DMS53 treated with DMSO at 0.1 percent for 48 hours (cell line): ENCODE data around the gene SETD1A.

Experiments used
- DNase-seq: peaks from one replicate; lab custom pipeline; 2025; ENCODE audit not compliant: unreplicated experiment; lab: John Stamatoyannopoulos, UW

The SETD1A gene

GRCh38 chr16:30980959-30981358 lies 23.4 kb downstream of the SETD1A start:
- no peak for DNase-seq

GRCh38 chr16:30982548-30983288 lies 25.2 kb downstream of the SETD1A start:
- DNase-seq, result no peak

- no peak for DNase-seq
Observed at GRCh38 chr16:30983289-30983889, 25.8 kb downstream of the SETD1A start.

- no peak for DNase-seq
Observed at GRCh38 chr16:30983898-30984610, 26.5 kb downstream of the SETD1A start.

GRCh38 chr16:30984669-30985400 lies 27.3 kb downstream of the SETD1A start, which contains the start of gene HSD3B7:
TSS of gene HSD3B7 (plus strand) at chr16:30985207. CDS start at chr16:30985659, 452 bp downstream.
- DNase-seq, result peak; percentile 58

- peak; percentile 64 for DNase-seq
Observed at GRCh38 chr16:30985401-30986128, 28.0 kb downstream of the SETD1A start.

GRCh38 chr16:30986129-30986991 lies 28.8 kb downstream of the SETD1A start:
- DNase-seq, result no peak

GRCh38 chr16:30987581-30988190 lies 30.1 kb downstream of the SETD1A start:
- no peak for DNase-seq

- DNase-seq, result no peak
Observed at GRCh38 chr16:30989469-30990047, 32.0 kb downstream of the SETD1A start.

- DNase-seq, result no peak
Observed at GRCh38 chr16:30990105-30990504, 32.6 kb downstream of the SETD1A start.

GRCh38 chr16:30991052-30991451 lies 33.5 kb downstream of the SETD1A start:
- DNase-seq, result no peak

GRCh38 chr16:30992276-30992780 lies 34.8 kb downstream of the SETD1A start:
- no peak for DNase-seq

GRCh38 chr16:30992931-30993816 lies 35.6 kb downstream of the SETD1A start:
- no peak for DNase-seq

- DNase-seq, result no peak
Observed at GRCh38 chr16:30995927-30996323, 38.4 kb downstream of the SETD1A start.

GRCh38 chr16:30996324-30996984 lies 38.9 kb downstream of the SETD1A start:
- DNase-seq, result no peak

- no peak for DNase-seq
Observed at GRCh38 chr16:30996985-30997724, 39.6 kb downstream of the SETD1A start.
